K562 (cell line): ENCODE measurements around the gene FUZ. TPM values are rescaled to one million over a fixed set of nuclear protein-coding genes. Genes with fewer than 3 reads are reported as not detected.

Source experiments
- CEBPG ChIP-seq, 3 experiments: fragments of 200-800 bp in 1 of 3; sonication (Bioruptor generic) in 1 of 3; sonication (generic) in 1 of 3; formaldehyde crosslinking in 1 of 3; IDR thresholded peaks in 2 of 3; conservative IDR thresholded peaks in 1 of 3; 2 replicates each; pipeline versions ENCODE4 v1.6.1 to v1.8.0; 2016 to 2022; ENCODE audit warnings: missing compliant biosample characterization in 2 of 3, missing genetic modification characterization in 2 of 3, mild to moderate bottlenecking in 1 of 3, missing genetic modification reagents in 1 of 3
- CHD4 ChIP-seq: fragments of 200-600 bp; sonication (generic); IDR thresholded peaks from 3 replicates; pipeline ENCODE4 v1.6.1; 2012; ENCODE audit warnings: low read depth, mild to moderate bottlenecking, mixed read lengths, low read length, inconsistent platforms; ENCODE audit not compliant: insufficient read depth, insufficient replicate concordance, poor library complexity, severe bottlenecking
- FOXK1 ChIP-seq: sonication (generic); formaldehyde crosslinking; IDR thresholded peaks from 2 replicates; pipeline ENCODE4 v1.8.0; 2022; ENCODE audit warnings: missing genetic modification reagents, mild to moderate bottlenecking, borderline replicate concordance
- GABPA ChIP-seq: fragments of 200-800 bp; sonication (Bioruptor generic); conservative IDR thresholded peaks from 2 replicates; pipeline ENCODE4 v1.6.1; 2016; ENCODE audit warnings: low read depth, missing genetic modification characterization, missing compliant biosample characterization
- GTF2F1 ChIP-seq: IDR thresholded peaks from 2 replicates; pipeline ENCODE4 v1.6.1; 2011; ENCODE audit warnings: low read depth, low read length, improper control_type of control experiment
- L3MBTL2 ChIP-seq: fragments of 450-650 bp; IDR thresholded peaks from 2 replicates; pipeline ENCODE4 v1.6.1; 2016; ENCODE audit warnings: mild to moderate bottlenecking, moderate library complexity
- NFRKB ChIP-seq: fragments of 450-650 bp; IDR thresholded peaks from 2 replicates; pipeline ENCODE4 v1.6.1; 2016; ENCODE audit warnings: low read depth
- NUFIP1 ChIP-seq: fragments of 450-650 bp; IDR thresholded peaks from 2 replicates; pipeline ENCODE4 v1.6.1; 2018; ENCODE audit not compliant: partially characterized antibody
- OTX1 ChIP-seq: fragments of 450-650 bp; formaldehyde crosslinking; IDR thresholded peaks from 2 replicates; pipeline ENCODE4 v1.4.0; 2022; ENCODE audit warnings: mild to moderate bottlenecking
- RFX1 ChIP-seq: fragments of 450-650 bp; IDR thresholded peaks from 2 replicates; pipeline ENCODE4 v1.6.1; 2016; ENCODE audit warnings: mild to moderate bottlenecking, moderate library complexity
- RUNX1 ChIP-seq: sonication (generic); IDR thresholded peaks from 2 replicates; pipeline ENCODE4 v1.6.1; 2016; ENCODE audit warnings: antibody characterized with exemption, low read depth
- SP2 ChIP-seq: IDR thresholded peaks from 2 replicates; pipeline ENCODE4 v1.6.1; 2011; ENCODE audit warnings: mild to moderate bottlenecking, low read depth, low read length, moderate library complexity; ENCODE audit not compliant: poor library complexity, severe bottlenecking; ENCODE audit errors: extremely low read depth
- STAT5A ChIP-seq: IDR thresholded peaks from 2 replicates; pipeline ENCODE4 v1.6.1; 2012; ENCODE audit warnings: low read length, inconsistent platforms, borderline replicate concordance
- YBX1 ChIP-seq: fragments of 450-650 bp; IDR thresholded peaks from 2 replicates; pipeline ENCODE4 v1.7.1; 2016; ENCODE audit warnings: mild to moderate bottlenecking
- ZNF184 ChIP-seq: sonication (generic); formaldehyde crosslinking; IDR thresholded peaks from 2 replicates; pipeline ENCODE4 v1.5.0; 2020; ENCODE audit warnings: missing genetic modification reagents
- ZNF282 ChIP-seq: sonication (generic); formaldehyde crosslinking; IDR thresholded peaks from 2 replicates; pipeline ENCODE4 v1.8.1; 2023; ENCODE audit warnings: missing genetic modification reagents
- polyA plus RNA-seq, 8 experiments: library from polyadenylated mRNA; depleted of rRNA in 4 of 8; stranded (reverse) in 5 of 8; unstranded in 3 of 8; fragments of >200 nt; fragmentation: Nextera tagmentation in 2 of 8; fragmentation: Illumina TruSeq in 1 of 8; extraction: Ambion mirVana in 2 of 8; extraction: Trizol in 1 of 8; gene quantifications; 2 replicates each; pipeline versions ENCODE4 v1.2.1 to v1.2.3, GENCODE V29; 2011 to 2014; ENCODE audit warnings: inconsistent platforms in 1 of 8, missing spikeins in 1 of 8
- total RNA-seq, 7 experiments: library from RNA; depleted of rRNA in 6 of 7; stranded (reverse); fragments of >200 nt in 6 of 7; fragmentation: Illumina TruSeq in 2 of 7; extraction: Trizol in 2 of 7; gene quantifications; 2 replicates each; pipeline versions ENCODE4 v1.2.1 to v1.2.3, GENCODE V29; 2011 to 2021; ENCODE audit warnings: low replicate concordance in 1 of 7
- TF ChIP-seq, protein P1 (sequence below): fragments of 450-650 bp; IDR thresholded peaks from 2 replicates; pipeline ENCODE4 v1.6.1; 2016; ENCODE audit warnings: mild to moderate bottlenecking, moderate library complexity

Gene FUZ
- total and polyA plus RNA-seq, 9 of the 15 experiments (the other 6 are each of a cell fraction or from before 2014, with no cell fraction given), result 0.17 to 7.6 (median 3.6) TPM; not detected in 1

DNA sequence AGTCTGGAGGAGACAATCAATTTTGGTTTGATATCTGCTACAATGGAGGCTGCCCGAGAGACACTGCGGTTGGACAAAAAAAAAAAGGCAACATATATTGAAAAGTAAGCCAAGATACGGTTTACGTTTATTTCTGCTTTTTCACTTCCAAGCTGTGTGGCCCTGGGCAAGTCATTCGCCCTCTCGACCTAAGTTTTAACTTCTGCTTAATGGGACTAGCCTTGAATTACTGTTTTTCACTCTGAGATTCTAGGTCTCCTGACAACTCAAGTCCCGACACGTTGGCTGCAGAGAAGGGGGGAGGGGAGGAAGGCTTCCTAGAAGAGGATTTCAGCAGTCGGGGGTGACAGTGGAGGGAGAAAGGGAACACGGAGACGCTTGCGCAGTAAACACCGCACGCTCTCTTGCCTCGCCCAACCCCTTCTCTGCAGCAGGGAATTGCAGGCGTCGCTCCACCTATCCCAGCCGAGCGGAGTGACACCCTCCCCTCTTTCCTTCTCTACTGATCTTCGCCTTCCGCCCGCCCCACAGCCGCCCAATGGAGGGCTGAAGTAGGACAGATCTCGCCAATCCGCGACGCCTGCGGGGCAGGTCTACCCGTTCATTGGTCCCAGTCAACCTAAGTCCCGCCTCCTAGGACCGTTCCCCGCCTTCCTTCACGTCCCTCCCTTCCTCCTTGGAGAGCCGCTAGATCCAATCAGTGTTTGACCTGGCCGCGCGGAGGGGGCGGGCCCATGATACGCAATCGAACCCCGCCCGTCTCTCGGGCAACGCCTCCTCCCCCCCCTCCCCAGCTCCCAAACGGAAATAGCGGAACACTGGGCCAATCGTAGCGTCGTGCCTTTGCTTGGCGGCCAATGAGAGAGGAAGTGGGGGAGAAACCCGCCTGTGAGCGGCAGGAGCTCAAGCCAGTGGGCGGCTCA lies 46.8 kb downstream of the FUZ start (continued):
- TF ChIP-seq GTF2F1 (peak; percentile 78; the same call in 1 of the 2 replicates), GABPA (tag) (peak; percentile 94), OTX1 (CRISPR knock-in tag) (no peak), YBX1 (no peak), NUFIP1 (no peak), ZNF282 (CRISPR knock-in tag) (no peak), CEBPG (CRISPR knock-in tag; IDR thresholded peaks at IDR 0.05) (peak; percentile 18; the same call in 1 of the 2 replicates), CEBPG (tag; conservative IDR thresholded peaks at IDR 0.05 in 1 of 2, IDR thresholded peaks at IDR 0.05 in 1 of 2) (peak; percentile 65 to 73; a peak in 3 of 4 replicates), FOXK1 (CRISPR knock-in tag) (no peak), RUNX1 (no peak), ZNF184 (CRISPR knock-in tag) (no peak), CHD4 (no peak), L3MBTL2 (peak; percentile 67), RFX1 (peak; percentile 94), NFRKB (peak; percentile 98), SP2 (peak; percentile 80), STAT5A (no peak)
- TF ChIP-seq, protein P1, sequence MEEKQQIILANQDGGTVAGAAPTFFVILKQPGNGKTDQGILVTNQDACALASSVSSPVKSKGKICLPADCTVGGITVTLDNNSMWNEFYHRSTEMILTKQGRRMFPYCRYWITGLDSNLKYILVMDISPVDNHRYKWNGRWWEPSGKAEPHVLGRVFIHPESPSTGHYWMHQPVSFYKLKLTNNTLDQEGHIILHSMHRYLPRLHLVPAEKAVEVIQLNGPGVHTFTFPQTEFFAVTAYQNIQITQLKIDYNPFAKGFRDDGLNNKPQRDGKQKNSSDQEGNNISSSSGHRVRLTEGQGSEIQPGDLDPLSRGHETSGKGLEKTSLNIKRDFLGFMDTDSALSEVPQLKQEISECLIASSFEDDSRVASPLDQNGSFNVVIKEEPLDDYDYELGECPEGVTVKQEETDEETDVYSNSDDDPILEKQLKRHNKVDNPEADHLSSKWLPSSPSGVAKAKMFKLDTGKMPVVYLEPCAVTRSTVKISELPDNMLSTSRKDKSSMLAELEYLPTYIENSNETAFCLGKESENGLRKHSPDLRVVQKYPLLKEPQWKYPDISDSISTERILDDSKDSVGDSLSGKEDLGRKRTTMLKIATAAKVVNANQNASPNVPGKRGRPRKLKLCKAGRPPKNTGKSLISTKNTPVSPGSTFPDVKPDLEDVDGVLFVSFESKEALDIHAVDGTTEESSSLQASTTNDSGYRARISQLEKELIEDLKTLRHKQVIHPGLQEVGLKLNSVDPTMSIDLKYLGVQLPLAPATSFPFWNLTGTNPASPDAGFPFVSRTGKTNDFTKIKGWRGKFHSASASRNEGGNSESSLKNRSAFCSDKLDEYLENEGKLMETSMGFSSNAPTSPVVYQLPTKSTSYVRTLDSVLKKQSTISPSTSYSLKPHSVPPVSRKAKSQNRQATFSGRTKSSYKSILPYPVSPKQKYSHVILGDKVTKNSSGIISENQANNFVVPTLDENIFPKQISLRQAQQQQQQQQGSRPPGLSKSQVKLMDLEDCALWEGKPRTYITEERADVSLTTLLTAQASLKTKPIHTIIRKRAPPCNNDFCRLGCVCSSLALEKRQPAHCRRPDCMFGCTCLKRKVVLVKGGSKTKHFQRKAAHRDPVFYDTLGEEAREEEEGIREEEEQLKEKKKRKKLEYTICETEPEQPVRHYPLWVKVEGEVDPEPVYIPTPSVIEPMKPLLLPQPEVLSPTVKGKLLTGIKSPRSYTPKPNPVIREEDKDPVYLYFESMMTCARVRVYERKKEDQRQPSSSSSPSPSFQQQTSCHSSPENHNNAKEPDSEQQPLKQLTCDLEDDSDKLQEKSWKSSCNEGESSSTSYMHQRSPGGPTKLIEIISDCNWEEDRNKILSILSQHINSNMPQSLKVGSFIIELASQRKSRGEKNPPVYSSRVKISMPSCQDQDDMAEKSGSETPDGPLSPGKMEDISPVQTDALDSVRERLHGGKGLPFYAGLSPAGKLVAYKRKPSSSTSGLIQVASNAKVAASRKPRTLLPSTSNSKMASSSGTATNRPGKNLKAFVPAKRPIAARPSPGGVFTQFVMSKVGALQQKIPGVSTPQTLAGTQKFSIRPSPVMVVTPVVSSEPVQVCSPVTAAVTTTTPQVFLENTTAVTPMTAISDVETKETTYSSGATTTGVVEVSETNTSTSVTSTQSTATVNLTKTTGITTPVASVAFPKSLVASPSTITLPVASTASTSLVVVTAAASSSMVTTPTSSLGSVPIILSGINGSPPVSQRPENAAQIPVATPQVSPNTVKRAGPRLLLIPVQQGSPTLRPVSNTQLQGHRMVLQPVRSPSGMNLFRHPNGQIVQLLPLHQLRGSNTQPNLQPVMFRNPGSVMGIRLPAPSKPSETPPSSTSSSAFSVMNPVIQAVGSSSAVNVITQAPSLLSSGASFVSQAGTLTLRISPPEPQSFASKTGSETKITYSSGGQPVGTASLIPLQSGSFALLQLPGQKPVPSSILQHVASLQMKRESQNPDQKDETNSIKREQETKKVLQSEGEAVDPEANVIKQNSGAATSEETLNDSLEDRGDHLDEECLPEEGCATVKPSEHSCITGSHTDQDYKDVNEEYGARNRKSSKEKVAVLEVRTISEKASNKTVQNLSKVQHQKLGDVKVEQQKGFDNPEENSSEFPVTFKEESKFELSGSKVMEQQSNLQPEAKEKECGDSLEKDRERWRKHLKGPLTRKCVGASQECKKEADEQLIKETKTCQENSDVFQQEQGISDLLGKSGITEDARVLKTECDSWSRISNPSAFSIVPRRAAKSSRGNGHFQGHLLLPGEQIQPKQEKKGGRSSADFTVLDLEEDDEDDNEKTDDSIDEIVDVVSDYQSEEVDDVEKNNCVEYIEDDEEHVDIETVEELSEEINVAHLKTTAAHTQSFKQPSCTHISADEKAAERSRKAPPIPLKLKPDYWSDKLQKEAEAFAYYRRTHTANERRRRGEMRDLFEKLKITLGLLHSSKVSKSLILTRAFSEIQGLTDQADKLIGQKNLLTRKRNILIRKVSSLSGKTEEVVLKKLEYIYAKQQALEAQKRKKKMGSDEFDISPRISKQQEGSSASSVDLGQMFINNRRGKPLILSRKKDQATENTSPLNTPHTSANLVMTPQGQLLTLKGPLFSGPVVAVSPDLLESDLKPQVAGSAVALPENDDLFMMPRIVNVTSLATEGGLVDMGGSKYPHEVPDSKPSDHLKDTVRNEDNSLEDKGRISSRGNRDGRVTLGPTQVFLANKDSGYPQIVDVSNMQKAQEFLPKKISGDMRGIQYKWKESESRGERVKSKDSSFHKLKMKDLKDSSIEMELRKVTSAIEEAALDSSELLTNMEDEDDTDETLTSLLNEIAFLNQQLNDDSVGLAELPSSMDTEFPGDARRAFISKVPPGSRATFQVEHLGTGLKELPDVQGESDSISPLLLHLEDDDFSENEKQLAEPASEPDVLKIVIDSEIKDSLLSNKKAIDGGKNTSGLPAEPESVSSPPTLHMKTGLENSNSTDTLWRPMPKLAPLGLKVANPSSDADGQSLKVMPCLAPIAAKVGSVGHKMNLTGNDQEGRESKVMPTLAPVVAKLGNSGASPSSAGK, result no peak; the same call in 1 of the 2 replicates
